GM21528 (cell line): ENCODE results near the gene RCBTB2.
A peak's percentile ranks its signal among the peaks of the same experiment; 100 is the strongest.

ENCODE experiments used
- ATAC-seq: cut with Tn5 transposase; IDR thresholded peaks from one replicate; pipeline ENCODE4 v1.9.1; 2021; ENCODE audit warnings: mild to moderate bottlenecking, moderate library complexity; ENCODE audit not compliant: unreplicated experiment, low FRiP score

Gene RCBTB2

DNA sequence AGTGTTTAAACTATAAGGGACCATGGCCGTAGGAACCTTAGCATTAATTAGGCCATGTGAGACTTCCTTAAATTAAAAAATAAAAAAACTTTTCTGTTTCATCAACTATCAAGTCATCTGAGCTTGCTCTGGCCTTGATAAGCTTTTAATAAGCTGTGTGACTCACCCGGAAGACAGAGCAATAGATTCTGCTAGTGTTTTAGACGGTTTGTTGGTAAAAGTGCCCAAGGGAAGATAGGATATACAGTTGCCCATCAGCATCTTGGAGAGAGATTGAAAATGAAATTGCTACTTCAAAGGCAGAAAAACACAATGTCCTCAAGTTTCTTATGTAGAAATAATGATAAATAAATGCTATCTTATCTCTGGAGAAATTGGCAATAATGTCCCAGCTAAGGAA lies 31.2 kb upstream of the RCBTB2 start:
- ATAC-seq, result no peak

DNA sequence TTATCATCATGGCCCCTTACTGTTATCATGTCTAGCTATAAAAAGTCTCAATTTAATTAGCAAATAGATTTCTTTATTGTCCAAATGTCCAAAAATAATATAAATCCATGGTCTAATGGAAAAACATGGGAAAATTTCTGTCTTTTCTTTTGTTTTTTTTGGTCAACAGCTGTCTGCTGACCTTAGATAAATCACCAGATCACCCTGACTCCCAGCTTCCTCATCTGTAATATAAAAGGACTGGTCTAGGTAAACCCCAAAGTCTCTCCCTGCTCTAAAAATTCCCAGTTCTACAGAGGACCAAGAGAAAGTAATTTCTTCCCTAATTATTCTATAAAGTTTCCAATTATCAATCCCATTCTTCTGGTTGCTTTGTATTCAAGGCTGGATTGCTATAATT lies 30.7 kb upstream of the RCBTB2 start:
- ATAC-seq, result no peak

DNA sequence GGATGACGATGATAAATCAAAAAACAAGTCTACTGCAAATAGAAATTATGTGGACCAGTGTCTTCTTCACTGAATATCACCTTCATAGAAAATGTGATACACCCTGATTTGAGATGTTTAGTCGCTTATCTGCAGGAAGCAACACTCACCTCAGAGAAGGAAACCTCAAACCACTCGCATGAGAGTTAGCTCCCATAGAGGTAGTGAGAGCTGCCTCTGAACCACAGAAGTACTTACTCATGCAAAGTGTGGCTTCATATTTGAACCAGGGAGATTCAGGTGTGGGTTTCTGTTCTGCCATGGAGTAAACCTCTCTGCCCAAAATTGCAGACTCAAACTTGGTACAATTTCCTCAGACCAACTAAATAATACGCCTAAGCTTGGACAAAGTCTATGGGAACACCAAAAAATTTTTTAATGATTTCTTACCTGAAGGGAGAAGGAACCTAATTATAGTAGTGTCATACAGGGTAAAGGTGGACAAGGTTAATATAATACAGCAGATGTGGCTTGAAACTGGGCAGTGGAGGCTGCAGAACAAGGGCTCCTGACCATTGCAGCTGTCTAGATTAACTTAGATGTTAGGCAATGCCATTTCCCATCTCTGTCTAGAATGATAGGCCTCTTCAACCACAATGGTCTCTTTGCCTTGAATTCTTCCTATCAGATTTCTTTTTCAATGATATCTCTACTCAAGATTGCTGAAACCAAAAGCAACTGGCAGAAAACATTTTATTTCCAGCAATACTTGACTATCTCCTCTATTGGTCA lies 29.6 kb upstream of the RCBTB2 start:
- peak; percentile 97 for ATAC-seq

DNA sequence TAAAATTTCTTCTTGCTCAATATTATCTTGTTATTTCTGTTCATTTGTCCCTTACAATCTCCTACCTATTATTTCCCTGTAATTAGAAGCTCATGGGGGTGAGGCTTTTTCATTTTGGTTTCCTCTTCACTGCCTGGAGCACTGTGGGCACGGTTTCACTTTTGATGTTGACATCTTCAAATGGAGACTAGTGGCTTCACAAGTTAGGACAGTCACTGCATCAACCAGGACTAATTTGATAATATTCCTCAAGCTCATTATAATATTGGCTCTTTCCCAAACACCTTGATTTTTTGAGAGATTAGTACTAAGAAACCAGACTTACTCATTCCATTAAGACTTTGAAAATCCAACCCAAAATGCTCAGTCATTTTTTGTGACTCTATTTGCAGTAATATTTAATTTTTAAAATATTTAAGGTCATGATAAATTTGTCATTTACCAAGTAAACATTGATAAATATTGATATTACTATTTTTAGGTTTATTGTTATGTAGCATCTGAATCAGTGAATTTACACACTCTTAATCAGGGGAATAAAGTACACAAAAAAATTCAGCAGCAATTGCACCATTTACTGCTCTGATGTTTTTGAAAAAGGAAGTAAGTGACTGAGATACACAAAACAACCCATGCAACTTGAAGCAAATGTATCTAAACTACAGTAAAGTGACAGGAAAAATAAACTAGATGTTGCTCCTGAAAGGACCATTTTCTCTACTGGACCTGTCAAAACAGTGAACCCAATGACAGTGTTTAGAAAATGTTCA lies 28.8 kb upstream of the RCBTB2 start:
- peak; percentile 27 for ATAC-seq

DNA sequence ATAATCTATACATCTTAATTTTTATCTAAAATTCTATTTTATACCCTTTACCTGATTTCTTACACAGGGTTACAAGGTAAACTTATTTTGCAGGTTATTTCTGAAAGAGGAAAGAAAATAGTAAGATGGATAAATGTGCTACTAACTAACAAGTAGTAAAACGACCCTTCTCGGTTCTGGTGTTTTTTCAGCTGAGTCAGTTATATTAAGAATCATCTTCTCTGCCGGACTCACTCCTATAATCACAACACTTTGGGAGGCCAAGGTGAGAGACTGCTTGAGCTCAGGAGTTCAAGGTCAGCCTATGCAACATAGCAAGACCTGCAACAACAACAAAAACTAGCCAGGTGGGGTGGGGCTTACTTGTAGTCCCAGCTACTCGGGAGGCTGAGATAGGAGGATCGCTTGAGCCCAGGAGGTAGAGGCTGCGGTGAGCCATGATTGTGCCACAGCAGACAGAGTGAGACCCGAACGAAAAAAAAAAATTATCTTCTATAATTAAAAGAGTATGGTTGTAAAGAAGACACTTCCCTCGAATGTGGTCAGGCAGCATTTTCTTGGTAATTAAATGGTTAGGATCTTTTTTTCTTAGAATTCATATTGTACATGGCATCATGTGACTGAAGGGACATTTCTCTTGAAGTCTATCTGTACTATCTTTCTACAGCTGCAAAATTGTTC lies 27.9 kb upstream of the RCBTB2 start:
- ATAC-seq, result no peak

DNA sequence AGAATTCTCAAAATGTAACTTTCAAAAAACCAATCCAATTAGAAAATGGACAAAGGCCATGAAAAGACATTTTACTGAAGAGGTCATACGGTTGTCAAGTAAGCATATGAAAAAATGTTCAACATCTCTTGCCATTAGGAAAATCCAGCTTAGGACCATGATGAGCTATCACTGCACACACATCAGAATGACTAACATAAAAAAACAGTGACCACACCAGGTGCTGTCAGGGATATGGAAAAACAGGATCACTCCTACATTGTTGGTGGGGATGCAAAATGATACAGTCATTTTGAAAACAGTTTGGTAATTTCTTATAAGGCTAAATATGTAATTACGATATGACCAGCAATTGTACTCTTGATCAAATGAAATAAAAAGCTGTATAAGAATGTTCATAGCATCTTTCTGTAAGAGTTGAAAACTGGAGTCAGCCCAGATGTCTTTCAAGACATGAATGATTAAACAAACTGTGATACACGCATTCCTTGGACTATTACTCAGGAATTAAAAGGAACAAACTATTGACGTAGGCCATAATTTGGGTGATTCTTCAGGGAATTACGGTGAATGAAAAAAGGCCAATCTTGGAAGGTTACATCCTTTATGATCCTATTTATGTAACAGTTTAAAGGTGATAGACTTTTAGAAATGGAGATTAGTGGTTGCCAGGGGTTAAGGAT lies 26.9 kb upstream of the RCBTB2 start:
- no peak for ATAC-seq

DNA sequence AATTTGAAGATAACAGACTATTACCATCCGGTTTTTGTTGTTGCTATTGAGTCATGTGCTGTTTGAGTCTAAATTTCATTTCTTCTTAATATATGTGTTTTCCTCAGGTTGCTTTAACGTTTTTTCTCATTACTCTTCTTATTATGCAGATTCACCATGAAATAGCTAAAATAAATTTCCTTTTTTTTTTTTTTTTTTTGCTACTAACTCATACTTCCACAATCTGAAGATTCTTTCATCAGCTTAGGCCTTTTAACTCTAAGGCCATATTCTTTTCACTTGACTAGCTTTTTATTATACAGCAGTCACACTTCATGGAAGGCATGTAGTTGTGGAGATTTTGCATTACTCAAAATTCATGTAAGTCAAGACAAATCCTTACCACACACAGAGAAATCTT lies 23.9 kb upstream of the RCBTB2 start:
- ATAC-seq, result no peak

DNA sequence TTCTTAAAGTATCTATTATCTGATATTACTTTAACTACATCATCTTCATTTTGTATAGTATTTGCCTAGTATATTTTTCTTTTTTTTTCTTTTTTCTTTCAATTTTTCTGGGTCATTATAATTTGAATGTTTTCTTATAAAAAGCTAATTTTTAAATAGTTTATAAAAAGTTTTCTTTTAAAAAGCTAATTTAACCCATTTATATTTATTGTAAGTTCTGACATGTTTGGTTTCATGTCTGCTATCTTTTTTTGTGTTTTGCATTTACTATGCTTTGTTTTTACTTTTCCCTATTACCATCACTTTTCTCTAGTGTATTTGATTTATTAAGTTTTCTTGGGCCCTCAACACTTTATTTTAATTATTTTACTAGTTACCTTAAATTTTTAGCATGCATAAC lies 22.6 kb upstream of the RCBTB2 start:
- ATAC-seq, result no peak

DNA sequence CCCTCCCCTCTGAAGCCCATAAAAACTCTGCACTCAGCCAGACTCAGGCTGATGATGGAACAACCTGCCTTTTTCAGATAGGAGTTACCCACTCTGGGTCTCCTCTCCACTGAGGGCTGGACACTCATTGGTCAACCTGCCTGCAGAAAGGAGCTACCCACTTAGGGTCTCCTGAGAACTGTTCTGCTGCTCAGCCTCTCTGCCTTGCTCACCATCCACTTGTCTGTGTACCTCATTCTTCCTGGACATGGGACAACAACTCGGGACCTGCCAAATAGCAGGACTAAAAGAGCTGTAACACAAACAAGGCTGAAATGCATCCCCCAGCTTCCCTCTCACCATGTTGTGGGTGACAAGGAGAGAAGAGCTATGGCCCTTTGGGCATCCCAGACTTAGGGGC lies 18.4 kb upstream of the RCBTB2 start:
- ATAC-seq, result no peak

DNA sequence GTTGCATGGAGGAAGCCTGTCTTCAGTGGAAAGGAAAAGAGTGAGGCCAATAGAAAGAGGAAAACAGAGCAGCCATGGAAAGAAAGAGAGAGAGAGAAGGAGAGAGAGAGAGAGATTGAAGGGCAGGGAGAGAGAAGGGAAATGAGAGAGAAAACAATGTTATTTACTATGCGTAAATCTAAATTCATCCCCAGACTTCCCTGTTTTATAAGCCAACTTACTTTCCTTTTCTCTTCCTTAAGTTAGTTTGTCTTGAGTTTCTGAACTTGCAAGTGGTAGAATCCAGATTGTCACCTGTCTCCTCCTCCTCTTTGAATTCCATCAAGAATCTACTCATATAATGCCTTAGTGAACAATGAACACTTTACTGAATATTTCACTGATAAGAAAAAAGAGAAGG lies 16.8 kb upstream of the RCBTB2 start:
- ATAC-seq, result no peak

DNA sequence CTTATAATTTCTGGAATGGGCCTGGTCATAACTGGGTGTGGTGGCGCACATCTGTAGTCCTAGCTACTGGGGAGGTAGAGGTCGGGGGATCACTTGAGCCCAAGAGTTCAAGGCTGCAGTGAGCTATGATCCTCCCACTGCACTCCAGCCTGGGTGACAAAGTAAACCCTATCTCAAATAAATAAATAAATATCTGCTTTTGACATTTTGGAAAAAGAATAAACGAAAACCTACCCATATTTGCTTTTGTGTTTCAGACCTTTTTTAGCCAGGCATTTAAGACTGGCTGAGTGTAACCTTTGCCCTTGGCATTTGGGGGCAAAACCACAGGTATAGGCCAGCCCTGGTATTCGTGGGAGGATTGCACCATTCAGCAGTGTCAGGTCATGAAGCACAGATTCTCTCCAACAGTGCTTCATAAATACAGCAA lies 14.8 kb upstream of the RCBTB2 start:
- ATAC-seq, result no peak

DNA sequence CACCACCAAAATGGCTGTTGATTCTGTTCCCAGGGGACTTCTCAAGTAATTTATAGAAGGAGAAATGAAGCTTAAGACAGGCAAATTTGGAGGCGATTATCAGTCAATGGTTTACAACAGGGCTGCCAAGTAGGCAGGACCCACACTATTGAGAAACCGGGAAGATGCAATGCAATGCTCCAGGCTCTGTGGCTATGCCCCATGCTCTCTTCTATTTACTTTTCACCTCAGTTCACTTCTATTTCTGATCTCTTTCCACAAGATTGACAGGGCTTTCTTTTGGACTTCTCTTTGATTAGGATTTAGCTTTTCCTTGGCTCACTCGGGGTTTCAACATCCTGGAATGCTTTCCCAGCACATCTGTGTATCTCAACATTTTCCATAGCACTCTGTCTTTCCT lies 12.7 kb upstream of the RCBTB2 start:
- ATAC-seq, result no peak

DNA sequence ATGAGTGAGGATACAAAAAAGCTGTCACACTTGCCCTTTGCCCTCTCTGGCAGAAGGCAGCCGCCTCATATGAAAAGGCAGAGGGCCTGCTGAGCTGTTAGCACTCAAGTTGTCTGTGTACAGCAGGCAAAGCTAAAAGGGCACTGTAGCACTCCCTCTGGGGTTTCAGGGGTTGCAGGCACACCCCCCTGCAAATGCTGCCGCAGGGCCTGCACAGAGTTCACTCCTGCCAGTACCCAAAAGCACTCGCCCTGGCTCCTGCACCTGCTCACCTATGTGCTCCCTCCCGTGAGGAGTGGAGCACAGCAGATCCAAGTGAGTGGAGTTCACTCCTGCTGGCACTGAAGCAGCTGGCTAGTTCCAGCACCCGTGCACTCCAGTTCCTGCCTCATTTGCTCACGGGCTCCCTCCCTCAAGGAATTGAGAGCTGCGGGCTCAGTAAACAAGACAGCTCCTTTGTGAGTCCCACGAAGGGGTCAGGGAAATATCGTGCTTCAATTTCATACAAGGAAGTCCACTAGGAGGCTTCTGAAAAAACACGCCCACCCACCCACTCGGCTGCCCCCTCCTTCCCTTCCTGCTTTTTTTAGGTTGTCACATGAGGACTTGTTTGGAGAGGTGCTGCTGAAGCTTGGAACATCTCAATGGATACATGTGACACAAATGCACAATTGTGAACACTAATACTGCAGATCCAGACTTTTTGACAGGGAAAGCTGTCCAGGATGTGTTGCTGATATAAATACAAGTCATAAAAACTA lies 9.9 kb upstream of the RCBTB2 start:
- ATAC-seq, result no peak

DNA sequence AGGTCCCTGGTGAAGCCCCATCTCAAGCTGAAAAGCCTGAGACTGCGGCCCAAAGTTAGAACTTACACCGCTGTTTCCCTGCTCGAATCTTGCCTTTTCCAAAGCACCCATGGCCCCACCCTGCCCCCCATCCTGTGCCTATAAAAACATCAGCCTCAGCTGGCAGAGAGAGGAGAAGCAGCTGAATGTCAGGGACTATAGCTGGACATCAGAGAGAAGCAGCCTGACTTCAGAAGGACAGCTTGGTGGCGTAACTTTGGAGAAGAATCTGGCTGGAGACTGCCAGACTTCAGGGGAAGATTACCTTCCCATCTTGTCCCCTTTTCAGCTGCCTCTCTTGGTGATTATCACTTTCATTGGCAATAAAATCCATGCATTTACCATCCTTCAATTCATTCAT lies 9.3 kb upstream of the RCBTB2 start:
- no peak for ATAC-seq

DNA sequence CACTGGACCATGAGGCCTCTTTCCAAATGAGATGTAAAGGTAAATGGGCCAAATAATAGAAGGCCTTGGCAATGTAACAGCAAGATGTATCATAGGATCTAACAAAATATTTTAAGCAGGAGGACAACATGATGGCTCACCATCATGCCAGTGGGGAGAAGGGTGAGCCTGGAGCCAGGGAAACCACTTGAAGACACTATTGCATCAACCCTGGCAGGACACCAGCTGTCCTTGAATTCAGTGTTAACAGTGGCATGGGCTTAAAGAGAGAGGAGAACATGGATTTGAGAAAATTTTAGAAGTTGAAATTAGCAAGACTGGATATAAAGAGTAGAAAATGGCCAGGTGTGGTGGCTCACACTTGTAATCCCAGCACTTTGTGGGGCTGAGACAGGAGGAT lies 6.7 kb upstream of the RCBTB2 start:
- no peak for ATAC-seq

DNA sequence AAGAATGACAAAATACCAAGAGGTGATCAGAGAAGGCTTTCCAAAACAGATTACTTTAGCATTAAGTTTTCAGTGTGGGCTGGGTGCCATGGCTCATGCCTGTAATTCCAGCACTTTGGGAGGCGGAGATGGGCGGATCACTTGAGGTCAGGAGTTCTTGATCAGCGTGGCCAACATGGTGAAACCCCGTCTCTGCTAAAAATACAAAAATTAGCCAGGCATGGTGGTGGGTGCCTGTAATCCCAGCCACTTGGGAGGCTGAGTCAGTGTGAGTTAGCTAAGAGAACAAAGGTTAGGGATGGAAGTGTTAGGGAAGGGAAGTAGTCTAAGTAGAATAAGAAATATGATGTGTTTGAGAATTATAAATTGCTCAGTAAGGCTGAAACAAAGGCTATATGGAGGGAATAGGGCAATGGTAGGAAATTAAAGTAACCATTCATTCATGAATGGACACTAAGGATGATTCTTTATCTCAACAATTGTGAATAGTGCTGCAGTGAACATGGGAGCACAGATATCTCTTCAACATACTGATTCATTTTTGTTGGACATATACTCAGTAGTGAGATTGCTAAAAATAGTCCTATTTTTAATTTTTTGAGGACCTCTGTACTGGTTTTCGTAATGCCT lies 3.9 kb upstream of the RCBTB2 start:
- no peak for ATAC-seq

DNA sequence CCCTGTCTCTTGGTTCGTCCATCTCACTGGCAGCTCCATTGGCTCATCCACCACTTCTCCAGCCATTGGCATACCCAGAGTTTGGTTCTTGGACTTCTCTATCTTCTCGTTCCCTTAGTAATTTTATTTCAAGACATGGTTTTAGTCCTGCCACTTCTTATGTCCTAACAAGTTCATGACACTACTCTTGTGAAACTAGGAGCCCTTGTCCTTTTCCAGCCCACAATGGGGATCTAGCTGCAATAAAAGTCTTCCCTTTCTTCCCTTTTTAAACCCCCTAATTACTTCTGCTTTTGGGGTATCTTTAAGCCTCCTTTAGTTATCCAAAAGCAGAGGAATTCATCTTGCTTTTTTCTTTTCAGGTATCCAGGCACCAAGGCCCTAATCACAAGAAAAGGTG lies 2.9 kb upstream of the RCBTB2 start:
- ATAC-seq, result no peak

DNA sequence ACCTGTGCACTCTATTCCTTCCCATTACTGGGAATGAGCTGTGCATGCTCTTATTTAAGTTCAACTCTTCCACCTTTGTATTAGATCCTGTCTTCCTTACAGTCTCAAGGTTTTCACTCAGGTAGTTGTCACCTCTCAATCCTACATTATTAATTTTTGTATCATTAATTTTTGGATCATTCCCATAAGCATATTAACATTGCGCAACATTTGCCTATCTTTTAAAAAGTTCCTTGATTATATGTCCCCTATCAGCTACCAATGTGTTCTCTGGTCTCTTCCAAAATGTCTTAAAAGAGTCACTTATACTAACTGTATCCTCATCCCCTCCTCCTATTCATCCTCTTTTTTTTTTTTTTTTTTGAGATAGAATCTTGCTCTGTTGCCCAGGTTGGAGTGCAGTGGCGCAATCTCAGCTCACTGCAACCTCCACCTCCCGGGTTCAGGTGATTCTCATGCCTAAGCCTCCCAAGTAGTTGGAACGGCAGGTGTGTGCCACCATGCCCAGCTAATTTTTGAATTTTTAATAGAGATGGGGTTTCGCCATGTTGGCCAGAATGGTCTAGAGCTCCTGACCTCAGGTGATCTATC lies 2.1 kb upstream of the RCBTB2 start:
- no peak for ATAC-seq

DNA sequence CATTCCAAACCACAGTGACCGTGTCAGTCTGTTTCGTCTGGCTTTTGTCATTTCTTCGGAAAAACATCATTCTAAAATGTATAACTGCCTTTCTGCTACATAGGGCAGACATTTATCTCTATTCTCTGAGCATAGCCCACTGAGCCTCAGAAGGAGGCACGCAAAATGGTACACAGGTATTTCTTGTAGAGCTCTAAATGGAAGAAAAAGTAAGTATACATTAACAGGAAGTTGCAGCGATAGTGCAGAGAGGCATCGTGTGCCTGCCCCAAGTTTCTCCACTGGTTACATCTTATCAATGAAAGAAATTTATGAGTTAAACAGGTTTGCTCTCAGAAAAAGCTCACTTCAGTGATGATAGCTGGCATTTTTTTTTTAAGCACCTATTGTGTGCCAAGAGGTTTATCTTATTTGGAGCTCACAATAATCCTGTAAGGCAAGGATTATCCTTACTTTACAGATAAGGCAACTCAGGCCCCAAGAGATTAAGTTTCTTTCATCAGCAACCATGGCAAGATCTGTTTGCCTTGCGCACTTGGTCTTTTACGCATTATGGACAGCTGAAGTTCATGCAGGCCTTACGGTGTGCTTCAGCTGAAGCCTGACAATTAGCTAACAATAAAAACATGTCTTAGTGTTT lies 1.2 kb upstream of the RCBTB2 start:
- no peak for ATAC-seq
